ENCODE measurements around the gene UBE2D2.
"Not testable (repeated sequence)": the region's sequence is repeated elsewhere in the genome, so short reads cannot be mapped to it uniquely, and the experiment has no call there.

UBE2D2 gene

DNA sequence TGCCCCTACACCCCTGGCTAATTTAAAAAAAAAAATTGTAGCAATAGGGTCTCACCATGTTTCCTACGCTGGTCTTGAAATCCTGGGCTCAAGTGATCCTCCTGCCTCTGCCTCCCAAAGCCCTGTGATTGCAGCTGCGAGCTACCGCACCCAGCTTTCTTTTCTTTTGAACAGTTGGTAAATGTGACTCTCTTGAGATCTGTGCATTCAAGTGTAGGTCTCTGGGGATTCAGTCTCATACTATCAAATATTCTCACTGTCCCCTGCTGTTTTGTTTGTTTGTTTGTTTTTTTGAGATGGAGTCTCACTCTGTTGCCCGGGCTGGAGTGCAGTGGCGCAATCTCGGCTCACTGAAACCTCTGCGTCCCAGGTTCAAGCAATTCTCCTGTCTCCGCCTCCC, 44.7 kb downstream of the UBE2D2 start:
- TF ChIP-seq CTCF (conservative IDR thresholded peaks at IDR 0.05) = no peak

DNA sequence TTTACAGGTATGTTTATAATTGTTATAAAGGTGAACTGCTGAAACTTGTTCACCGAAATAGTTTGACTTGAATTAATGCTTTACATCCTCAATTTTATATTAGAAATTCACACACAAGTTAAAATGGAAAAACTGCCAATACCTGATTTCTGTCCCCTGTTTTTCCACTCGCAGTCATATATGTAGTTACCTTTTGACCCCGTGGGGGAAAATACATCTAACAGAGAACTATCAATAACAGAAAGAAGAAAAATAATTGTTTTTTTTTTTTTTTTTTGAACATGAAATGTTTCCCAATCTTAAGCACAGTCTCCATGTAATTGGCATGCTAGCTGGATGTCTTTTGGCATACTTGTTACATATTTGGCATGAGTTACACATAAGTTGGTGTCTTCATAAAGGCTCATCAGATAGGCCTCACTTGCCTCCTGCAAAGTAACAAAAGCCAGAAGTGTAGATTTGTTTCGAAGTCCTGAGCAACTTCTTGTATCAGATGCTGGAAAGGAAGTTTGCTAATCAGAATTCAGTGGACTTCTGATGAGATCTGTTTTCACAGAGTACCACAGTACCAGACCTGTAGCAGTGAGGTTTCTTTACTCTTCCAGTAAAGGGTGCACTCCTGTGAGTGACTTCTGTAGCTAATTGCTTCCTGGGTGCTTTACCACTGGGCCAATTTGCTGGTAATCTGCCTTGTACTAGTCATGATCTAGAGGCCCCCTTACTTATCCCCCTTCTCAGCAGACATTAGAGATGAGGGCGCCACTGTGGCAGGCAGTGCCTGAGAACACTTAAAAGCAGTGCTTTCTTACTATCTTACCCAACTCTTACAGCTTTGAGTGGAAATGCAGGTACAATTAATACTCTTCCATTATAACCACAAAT, 50.8 kb downstream of the UBE2D2 start:
- TF ChIP-seq CTCF (conservative IDR thresholded peaks at IDR 0.05) = no peak

More for the DNA sequence above, 44.7 kb downstream of the UBE2D2 start:
- H3K27ac ChIP-seq = peak overlapping the region; percentile 23; the same call in 1 of the 2 replicates

GRCh38 chr5:139619861-139620260, 58.7 kb downstream of the UBE2D2 start:
- TF ChIP-seq CTCF (conservative IDR thresholded peaks at IDR 0.05) = no peak
- H3K27ac ChIP-seq = no peak overlapping the region

More for the DNA sequence above, 50.8 kb downstream of the UBE2D2 start:
- H3K27ac ChIP-seq = no peak overlapping the region

DNA sequence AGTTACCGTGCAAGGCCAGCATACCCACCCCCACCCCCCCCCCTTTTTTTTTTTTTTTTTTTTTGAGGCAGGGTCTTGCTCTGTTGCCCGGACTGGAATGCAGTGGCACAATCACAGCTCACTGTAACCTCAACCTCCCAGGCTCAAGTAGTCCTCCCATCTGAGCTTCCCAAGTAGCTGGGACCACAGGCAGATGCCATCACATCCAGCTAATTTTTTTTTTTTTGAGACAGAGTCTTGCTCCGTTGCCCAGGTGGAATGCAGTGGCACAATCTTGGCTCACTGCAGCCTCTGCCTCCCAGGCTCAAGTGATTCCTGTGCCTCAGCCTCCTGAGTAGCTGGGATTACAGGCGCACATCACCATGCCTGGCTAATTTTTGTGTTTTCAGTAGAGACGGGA, 64.3 kb downstream of the UBE2D2 start:
- H3K27ac ChIP-seq = not testable (repeated sequence)

- no peak overlapping the region for H3K27ac ChIP-seq
- TF ChIP-seq CTCF (conservative IDR thresholded peaks at IDR 0.05) = no peak
Measured at GRCh38 chr5:139630855-139631254, 69.7 kb downstream of the UBE2D2 start.

GRCh38 chr5:139631520-139632165, 70.5 kb downstream of the UBE2D2 start:
- H3K27ac ChIP-seq = no peak overlapping the region; the same call in 1 of the 2 replicates
- TF ChIP-seq CTCF (conservative IDR thresholded peaks at IDR 0.05) = no peak

DNA sequence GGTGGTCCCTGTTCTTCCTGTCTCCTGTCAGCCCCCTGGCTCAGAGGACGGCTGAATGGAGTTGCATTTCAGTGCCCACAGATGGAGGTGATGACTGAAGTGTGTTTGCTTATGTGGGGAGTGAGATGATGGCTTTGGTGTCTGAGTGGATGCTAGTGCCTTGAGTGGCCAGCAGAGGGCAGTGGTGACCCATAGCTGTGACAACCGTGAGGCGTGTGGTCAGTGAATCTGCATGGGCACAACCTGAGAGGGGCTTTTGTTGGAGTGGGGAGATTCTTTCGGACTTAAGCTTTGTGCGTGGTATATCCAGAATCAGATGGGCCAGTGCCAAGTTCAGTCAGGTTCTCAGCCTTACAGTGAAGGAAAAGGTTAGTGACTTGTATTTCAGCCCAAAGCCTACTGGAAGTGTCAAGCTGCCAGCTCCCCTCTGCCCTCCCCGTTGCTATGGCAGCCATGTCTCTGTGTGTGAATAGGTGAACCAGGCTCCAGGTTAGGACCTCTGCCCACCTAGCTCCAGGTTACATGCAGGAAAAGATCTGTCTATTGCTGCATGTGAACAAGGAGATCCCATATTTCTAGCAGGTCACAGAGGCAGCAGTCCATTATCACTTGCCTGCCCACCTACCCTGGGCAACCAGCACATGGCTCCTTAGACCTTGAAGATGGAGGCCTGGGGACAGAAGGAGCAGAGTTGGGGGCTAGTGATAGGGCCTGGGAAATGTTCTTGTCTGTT, 72.3 kb downstream of the UBE2D2 start:
- TF ChIP-seq CTCF (conservative IDR thresholded peaks at IDR 0.05) = peak; percentile 96
- H3K27ac ChIP-seq = no peak overlapping the region; the same call in 1 of the 2 replicates

All from VCaP (cell line).